Measurements from ENCODE around the gene RANBP1.
A peak's percentile ranks its signal among the peaks of the same experiment; 100 is the strongest.

The RANBP1 gene

GRCh38 chr22:20138868-20139267, 23.0 kb downstream of the RANBP1 start:
- no peak for DNase-seq

- no peak for DNase-seq
These were observed 23.6 kb downstream of the RANBP1 start for GRCh38 chr22:20139391-20140106.

DNA sequence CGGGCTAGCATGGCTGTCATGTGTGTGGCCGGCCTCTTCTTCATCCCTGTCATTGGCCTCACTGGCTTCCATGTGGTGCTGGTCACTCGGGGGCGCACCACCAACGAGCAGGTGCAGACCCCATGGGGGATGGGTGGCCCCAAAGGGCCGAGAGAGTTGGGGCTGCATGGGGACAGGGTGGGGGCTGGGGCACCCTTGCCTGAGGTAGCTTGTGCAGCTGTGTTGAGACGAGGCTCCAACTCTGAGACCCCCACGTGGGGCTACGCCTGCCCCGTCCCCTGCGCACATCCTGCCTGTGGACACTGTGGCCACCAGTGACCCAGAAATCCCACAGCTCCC, 24.2 kb downstream of the RANBP1 start:
- DNase-seq, result no peak

DNA sequence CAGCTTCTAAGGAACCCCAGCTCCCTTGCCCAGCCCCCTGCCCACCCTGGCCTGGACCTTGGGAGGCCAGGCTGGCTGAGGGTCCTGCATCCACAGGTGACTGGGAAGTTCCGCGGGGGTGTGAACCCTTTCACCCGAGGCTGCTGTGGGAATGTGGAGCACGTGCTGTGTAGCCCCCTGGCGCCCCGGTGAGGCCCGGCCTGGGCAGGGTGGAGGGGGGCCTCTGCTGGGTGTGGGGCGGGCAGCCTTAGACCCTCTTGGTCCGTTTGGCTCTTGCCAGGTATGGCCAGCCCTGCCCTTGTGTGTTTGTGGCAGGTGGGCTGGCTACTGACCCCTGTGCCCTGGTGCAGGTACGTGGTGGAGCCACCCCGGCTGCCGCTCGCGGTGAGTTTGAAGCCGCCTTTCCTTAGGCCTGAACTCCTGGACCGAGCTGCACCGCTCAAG, 24.6 kb downstream of the RANBP1 start:
- no peak for DNase-seq

DNA sequence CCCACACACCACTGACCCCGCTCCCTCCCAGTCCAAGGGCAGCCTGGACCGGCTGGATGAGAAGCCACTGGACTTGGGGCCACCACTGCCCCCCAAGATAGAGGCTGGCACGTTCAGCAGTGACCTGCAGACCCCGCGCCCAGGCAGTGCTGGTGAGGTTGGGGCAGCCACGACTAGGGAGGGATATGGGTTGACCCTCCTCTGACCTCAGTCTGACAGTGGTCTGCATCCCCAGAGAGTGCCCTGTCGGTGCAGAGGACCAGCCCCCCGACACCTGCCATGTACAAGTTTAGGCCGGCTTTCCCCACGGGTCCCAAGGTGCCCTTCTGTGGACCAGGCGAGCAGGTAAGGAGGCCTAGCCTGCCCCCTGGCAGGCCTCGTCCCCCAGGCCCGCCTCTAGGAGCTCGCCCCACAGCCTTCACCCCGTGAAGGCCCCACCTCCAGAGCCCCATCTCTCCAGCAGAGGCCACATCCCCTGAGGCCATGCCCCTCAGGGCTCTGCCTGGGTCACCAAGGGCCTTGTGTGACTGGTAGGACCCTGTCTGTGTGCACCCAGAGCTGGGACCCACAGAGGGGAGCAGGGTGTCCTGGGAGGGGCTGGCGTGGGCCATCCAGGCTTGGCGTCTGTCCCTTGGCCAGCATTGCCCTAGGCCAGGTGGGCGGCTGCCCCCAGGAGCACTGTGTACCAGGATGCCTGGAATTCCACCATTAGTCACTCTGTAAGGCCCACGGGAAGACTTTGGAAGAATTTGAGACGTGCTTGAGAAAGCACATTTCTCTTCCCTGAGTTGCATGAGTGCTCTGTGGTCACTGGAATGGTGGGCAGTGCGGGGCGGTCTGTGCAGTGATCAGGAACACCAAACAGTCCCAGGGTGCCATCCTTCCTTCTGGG, 25.5 kb downstream of the RANBP1 start:
- DNase-seq, result no peak

- DNase-seq, result no peak
These were observed 27.1 kb downstream of the RANBP1 start for GRCh38 chr22:20142711-20143621.

- no peak for DNase-seq
These were observed 28.2 kb downstream of the RANBP1 start for GRCh38 chr22:20143883-20144665.

GRCh38 chr22:20145206-20145831, 29.4 kb downstream of the RANBP1 start:
- DNase-seq, result no peak

DNA sequence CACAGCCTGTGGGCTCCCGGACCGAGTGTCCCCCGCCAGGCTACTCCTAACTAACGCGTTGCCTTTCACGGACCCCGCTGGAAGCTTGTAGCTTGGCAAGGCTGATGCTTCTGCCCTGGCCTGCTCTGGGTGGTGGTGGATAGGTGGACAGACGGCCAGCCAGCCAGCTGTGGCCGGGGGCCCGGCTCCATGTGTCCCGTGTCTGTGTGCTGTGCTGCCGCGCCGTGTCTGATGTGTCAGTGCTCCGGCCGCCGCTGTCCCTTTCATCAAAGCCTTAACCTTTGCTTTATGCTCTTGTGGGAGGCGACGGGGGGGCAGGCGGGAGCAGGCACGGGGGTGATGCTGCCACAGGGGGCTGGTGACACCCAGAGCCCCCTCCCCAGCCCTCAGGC, 29.9 kb downstream of the RANBP1 start:
- no peak for DNase-seq

- DNase-seq, result no peak
These were observed 30.9 kb downstream of the RANBP1 start for GRCh38 chr22:20146777-20147176.

GRCh38 chr22:20147237-20147988, 31.5 kb downstream of the RANBP1 start:
- no peak for DNase-seq

- DNase-seq, result no peak
These were observed 32.5 kb downstream of the RANBP1 start for GRCh38 chr22:20148414-20148813.

DNA sequence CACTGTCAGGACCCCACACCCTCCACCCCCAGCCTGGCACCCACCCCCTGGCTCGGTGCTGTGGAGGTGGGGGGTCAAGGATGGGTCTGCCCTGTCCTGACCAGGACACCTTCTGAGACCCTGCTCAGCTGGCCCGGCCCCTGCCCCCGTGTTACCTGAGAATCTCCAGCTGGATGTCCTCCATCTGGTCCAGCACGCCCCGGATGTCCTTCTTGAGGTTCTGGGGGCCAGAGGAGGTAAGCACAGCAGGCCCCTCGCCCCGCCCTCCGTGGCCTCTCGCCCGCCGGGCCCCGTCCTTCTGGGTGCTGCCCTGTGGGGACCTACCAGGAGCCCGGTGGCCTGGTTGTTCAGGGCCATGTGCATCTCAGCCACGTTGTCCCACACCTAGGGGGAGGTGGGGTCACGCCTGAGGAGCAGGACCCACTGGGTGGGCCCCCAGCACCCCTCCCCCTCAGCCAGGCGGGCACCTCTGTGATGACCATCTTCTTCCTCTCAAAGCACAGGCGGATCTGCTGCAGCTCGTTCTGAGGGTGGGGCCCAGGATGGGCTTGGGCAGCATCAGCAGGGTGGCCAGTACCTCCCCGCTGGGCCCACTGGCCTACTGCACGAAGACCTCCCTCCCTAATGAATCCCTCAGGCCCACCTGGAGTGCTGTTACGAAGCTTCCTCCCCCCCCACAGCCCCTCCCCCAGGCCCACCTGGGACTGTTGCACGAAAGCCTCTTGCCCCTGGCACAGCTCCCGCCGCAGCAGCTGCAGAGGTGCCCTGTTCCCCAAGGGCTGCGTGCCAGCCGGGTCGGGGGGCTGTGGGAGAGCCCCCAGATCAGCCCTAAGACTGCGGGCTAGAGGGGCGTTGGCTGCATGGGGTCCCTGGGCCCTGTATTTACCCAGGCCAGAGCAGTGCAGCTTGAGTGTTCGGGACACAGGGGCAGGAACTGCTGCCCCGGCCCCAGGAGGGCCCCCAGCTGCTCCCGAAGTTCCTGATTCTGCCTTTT, 33.6 kb downstream of the RANBP1 start:
- no peak for DNase-seq

DNA sequence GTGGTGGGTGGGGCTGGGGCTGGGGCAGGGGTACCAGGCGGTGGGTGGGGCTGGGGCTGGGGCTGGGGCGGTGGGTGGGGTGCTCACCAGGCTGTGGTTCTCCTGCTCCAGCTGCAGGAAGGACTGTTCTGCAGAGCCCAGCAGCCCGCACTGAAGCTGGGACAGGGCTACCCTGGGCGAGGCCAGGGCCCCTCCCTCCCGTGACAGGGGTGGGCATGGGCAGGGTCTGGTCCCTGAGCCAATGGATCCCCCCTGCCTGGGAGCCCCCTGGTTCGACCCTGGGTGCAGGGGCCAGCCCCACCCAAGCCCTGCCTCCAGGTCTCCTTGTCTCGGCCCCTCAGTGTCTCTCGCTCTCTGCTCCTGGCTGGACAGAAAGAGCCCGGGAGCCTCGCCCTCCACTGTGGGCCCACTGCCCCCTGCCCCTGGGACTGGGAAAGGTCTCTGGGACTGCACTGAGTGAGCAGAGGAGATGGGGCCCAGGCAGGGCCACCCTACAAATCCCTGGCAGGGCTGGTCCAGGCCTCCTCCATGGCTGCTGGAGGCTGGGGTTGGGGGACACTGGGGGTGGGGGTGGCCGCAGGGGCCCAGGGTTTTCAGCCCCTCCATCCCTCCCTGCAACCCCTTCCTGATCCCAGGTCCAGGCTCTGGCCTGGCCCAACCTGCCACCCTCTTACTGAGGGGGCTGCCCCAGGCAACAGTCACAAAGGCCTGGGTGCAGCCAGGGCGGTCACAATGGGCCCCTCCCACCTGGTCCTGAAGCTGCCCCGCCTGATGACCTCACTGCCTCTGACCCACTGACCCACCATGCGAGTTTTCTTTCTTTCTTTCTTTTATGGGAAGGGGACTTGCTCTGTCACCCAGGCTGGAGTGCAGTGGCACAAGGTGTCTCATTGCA, 34.7 kb downstream of the RANBP1 start, which contains the start of gene CCDC188:
Gene CCDC188, minus strand, starts transcription at position 675 of the 895 bp plus-strand sequence. Its CDS starts 69 bp downstream, at position 606.
- no peak for DNase-seq

DNA sequence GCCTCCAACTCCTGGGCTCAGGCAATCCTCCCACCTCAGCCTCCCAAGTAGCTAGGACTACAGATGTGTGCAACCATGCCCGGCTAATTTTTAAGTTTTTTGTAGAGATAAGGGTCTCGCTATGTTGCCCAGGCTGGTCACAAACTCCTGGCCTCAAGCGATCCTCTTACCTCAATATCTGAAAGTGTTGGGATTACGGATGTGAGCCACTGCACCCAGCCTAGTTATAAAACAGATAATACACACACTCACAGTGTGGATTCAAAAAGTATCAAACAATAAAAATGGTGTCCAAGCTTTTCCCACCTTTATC, 35.3 kb downstream of the RANBP1 start:
- DNase-seq, result no peak

DNA sequence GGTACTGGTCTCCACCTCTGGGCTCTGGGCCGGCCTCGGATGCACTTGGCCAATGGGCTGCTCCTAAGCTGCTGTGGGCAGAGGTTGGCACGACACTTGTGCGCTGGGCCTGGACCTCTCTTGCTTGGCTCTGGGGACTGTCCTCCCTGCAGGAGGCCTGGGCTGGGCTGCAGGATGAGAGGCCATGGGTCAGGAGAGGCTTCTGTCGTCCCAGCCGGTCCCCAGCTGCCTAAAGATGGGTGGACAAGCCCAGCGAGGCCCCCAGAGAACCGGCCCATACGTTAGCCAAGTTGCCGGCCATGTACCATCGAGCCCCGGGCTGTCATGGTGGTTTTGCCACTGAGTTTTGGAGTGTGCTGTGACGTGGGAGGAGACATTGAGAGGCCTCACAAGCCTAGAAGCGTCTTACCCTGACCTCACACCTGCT, 36.6 kb downstream of the RANBP1 start:
- no peak for DNase-seq

GRCh38 chr22:20153945-20154344, 38.0 kb downstream of the RANBP1 start:
- DNase-seq, result peak in 1 of 2 experiments; percentile 14

- DNase-seq, result no peak
These were observed 38.8 kb downstream of the RANBP1 start for GRCh38 chr22:20154602-20155187.
